GM19452 (cell line): ENCODE measurements around the gene ULBP1.
A peak's percentile ranks its signal among the peaks of the same experiment; 100 is the strongest.
"Not testable (repeated sequence)": the region's sequence is repeated elsewhere in the genome, so short reads cannot be mapped to it uniquely, and the experiment has no call there.

Experiments
- ATAC-seq: cut with Tn5 transposase; IDR thresholded peaks from one replicate; pipeline ENCODE4 v1.9.1; 2021; ENCODE audit not compliant: unreplicated experiment

The ULBP1 gene

DNA sequence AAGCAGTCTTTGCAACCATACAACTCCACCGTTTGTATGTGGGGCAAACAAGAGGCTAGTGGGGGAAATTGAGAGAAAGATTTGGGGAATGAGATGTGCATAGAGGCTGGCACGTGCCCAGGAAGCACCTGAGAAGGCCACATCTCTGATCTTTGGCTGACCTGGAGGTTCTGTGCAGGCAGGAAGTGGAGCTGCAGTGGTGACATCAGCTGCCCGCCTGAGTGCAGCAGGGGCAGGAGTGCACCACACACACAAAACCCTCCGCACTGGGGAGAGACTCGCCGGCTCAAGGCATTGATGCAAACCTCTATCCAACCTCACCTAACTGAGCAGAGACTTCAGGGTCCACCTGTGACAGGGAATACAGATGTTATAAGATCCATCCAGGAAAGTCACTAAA lies 10.7 kb downstream of the ULBP1 start:
- not testable (repeated sequence) for ATAC-seq

GRCh38 chr6:149974825-149975224 lies 11.1 kb downstream of the ULBP1 start:
- ATAC-seq: no peak

- ATAC-seq: no peak
Observed at GRCh38 chr6:149975400-149975799, 11.7 kb downstream of the ULBP1 start.

GRCh38 chr6:149977221-149977620 lies 13.5 kb downstream of the ULBP1 start:
- ATAC-seq: no peak

GRCh38 chr6:149978610-149979009 lies 14.9 kb downstream of the ULBP1 start:
- no peak for ATAC-seq

DNA sequence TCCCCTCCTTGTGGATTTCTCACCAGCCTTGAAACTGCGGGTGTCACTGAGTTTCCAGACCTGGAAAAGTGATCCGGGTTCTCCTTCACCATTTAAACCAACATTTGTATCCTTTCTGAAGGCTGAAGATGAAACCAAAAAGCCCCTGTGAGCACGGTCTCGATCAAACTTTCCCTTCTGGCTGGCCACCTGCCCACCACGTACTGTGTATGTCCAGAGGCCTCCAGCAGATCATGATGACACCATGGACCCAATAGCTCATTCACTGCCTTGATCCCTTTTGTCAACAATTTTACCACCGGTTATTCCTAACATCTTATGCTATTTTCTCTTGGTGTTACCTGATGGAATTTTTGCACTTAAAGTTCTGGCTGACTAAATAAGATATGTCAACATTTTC lies 15.6 kb downstream of the ULBP1 start:
- ATAC-seq: no peak

GRCh38 chr6:149983145-149983544 lies 19.4 kb downstream of the ULBP1 start:
- no peak for ATAC-seq

- no peak for ATAC-seq
Observed at GRCh38 chr6:149984773-149985172, 21.0 kb downstream of the ULBP1 start.

GRCh38 chr6:149985481-149985937 lies 21.8 kb downstream of the ULBP1 start:
- no peak for ATAC-seq

- ATAC-seq: no peak
Observed at GRCh38 chr6:149987602-149988107, 23.9 kb downstream of the ULBP1 start.

DNA sequence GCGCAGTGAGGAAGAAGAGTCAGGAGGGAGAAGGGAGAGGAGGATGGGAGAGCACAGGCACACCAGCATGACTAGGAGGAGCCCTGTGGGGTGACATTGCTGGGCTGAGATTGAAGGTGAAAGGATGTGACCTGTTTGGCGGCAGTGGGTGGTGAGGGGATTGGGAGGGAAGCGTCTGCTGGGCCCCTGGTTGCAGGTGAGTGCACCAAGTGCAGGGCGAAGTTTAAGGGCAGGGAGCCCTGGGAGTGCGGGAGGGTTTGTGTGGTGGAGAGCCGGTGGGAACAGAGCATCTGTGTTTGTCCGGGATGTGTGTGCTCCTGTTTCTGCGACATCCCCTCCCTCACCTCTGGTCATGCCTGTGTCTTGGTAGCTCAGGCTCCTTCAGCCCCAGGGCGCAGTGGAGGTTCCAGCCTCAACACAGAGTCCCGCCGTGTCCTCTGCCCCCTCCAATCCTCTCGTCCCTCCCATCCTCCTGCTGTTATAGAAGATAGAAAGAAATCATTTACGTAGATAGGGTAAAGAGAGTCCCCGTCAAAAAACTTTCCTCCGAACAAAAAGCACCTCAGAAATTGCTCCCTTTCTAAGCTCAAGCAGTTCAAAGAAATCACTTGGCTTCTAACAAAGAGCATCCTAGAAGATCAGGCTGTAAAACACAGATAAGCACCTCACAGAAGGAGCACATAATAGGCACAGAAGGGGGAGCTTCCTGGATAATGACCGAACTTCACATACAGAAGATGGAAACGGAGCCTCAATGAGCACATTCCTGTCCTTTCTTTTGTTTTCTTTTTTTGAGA lies 25.0 kb downstream of the ULBP1 start:
- ATAC-seq: no peak

DNA sequence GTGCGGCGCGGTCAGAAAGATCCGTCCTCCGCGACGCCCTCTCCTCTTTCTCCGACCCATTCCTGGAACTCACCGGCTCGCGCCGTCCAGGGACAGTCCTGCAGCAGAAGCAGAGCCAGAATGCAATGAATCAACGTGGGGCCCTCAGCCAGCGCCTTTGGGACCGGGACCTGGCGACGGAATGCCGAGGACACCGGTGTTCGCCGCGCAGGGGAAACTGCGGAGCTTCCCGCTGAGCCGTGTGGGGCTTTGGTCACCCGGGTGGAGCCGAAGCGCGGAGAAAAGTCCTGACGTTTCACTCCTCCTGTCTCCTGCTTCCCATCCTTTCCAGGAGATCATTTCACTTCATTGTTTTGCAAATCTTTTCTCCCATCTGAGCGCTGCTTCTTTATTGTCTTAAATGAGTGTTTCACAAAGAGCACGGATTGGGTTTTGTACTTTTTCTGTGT lies 26.5 kb downstream of the ULBP1 start:
- ATAC-seq: no peak

GRCh38 chr6:149990661-149991471 lies 27.1 kb downstream of the ULBP1 start:
- no peak for ATAC-seq

DNA sequence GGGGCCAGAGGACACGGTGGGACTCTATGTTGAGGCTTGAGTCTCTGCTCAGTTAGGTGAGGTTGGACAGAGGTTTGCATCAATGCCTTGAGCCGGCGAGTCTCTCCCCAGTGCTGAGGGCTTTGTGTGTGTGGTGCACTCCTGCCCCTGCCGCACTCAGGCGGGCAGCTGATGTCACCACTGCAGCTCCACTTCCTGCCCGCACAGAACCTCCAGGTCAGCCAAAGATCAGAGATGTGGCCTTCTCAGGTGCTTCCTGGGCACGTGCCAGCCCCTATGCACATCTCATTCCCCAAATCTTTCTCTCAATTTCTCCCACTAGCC lies 27.7 kb downstream of the ULBP1 start:
- ATAC-seq: not testable (repeated sequence)

DNA sequence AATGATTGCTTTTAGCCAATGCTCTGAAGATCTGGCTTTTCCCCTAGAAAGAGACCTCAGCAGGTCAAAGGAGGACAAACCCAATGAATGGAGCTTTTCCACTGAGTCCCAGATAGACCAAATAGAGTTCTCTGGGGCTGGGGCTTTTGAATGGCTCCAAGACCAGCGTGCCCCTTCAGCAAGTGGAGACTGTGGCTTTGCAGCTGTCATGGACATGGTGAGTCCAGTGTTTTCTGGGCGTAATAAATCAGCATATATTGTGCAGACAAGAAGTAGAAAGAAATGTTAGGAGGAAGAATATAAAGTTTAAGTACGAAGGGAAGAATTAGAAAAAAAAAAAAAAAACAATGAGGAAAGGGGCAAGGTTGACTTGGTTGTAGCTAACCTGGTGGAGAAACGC lies 28.1 kb downstream of the ULBP1 start:
- no peak for ATAC-seq

GRCh38 chr6:149995235-149995750 lies 31.6 kb downstream of the ULBP1 start:
- no peak for ATAC-seq

- no peak for ATAC-seq
Observed at GRCh38 chr6:149995971-149996370, 32.2 kb downstream of the ULBP1 start.

DNA sequence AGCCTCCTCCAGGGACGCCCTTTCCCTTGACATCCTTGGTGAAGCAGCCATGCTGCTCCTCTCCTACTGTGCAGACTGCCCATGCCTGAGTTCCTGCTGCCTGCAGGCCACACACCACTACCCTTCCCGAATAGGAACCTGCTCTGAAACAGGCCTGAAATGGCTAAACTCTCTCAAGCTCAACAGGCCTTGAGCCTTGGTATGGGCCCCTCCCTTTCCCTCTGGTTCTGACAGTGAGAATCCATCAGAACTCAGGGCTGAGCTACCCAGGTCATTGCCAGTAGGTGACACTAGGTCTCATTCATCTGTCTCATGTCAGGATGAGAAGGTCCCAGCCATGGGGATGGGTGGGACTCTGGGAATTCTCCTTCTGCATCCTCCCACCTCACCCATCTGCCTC lies 35.9 kb downstream of the ULBP1 start:
- ATAC-seq: no peak

DNA sequence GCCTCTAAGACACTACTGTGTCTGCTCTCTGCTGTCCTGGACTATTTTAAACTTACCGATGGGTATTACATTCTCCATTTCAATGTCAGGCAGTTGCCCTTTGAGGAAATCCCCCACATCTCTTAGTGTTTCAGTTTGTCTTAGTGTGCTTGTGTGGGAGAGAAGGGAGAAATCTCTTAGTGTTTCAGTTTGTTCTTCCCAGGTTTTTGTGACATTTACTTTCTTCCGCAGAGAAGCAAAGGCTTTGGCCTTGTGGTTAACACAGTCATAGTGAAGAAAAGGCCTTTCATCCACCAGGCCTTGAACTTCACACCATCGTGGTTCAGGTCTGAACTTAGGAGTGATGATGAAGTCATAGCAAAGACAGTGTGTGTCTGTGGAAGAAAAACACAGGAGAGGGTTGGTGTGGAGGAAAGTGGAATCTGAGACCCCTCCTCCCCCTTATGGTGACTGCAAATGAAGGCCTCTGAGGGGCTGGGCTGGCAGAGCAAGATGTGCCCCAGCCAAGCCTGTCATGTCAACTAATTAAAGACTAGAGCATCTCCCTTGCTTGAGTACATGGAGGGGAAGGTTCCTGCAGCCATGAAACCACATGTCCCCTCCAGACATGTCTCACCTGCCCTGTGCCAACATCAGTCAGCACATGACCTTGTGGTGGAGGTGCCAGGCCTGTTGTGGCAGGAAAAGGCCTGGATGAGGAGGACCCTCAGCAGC lies 37.7 kb downstream of the ULBP1 start:
- peak; percentile 48 for ATAC-seq

GRCh38 chr6:150002710-150003109 lies 39.0 kb downstream of the ULBP1 start:
- no peak for ATAC-seq

DNA sequence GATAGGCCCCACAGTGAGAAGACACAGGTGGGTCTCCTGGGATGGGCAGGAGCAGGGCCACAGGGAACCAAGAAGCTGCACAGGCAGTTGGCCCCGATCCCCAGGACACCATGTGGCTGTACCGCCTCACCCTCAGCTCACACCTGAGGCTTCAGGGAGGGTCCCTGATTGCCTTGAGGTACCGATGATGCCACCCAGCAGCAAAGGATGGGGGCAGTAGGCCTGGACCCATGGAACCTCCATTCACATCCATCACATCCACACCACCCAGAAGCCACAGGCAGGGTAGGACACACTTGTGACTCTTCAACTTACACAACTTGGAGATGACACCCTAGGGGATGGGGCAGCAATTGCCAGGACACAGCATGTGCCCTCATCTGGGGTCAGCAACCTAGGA lies 39.9 kb downstream of the ULBP1 start:
- ATAC-seq: not testable (repeated sequence)
